MCF 10A (cell line): ENCODE results near the gene SCGB3A2. TPM values are rescaled to one million over a fixed set of nuclear protein-coding genes. Genes with fewer than 3 reads are reported as not detected.

Experiments
- BruUV-seq: library from RNA; stranded (reverse); fragments of 400-500 nt; replicated peaks from 2 replicates; lab custom pipeline; 2021; lab: Mats Ljungman, UMichigan
- CTCF ChIA-PET: fragments of 300-600 bp; sonication (Branson Sonifier 250); formaldehyde crosslinking; extraction: SDS; loops from one replicate; lab custom pipeline; 2021; ENCODE audit warnings: antibody characterized with exemption, inconsistent platforms; lab: Yijun Ruan, JAX
- POLR2A ChIA-PET: fragments of 300-600, 350-650 bp; sonication (Branson Sonifier 250); formaldehyde crosslinking; extraction: SDS; loops from one replicate; lab custom pipeline; 2020; ENCODE audit warnings: antibody characterized with exemption, inconsistent platforms; lab: Yijun Ruan, JAX
- DNase-seq: peaks from one replicate; pipeline ENCODE4 v3.0.0-alpha.2; 2018; ENCODE audit not compliant: unreplicated experiment
- H3K27ac Mint-ChIP-seq: one replicate; pipeline ENCODE4 v1.8.0; 2022; ENCODE audit warnings: mild to moderate bottlenecking, low read depth, mixed read lengths; ENCODE audit not compliant: unreplicated experiment
- H3K27me3 Mint-ChIP-seq: one replicate; pipeline ENCODE4 v1.8.0; 2022; ENCODE audit warnings: mixed read lengths; ENCODE audit not compliant: insufficient read depth, unreplicated experiment
- H3K36me3 Mint-ChIP-seq: one replicate; pipeline ENCODE4 v1.8.0; 2022; ENCODE audit warnings: mild to moderate bottlenecking, moderate library complexity, mixed read lengths; ENCODE audit not compliant: insufficient read depth, unreplicated experiment
- H3K4me1 Mint-ChIP-seq: one replicate; pipeline ENCODE4 v1.8.0; 2022; ENCODE audit warnings: mixed read lengths; ENCODE audit not compliant: insufficient read depth, unreplicated experiment
- H3K4me3 Mint-ChIP-seq: one replicate; pipeline ENCODE4 v1.8.0; 2022; ENCODE audit warnings: mild to moderate bottlenecking, moderate library complexity, mixed read lengths; ENCODE audit not compliant: unreplicated experiment
- H3K9me3 Mint-ChIP-seq: one replicate; pipeline ENCODE4 v1.8.0; 2022; ENCODE audit warnings: mixed read lengths; ENCODE audit not compliant: unreplicated experiment
- CTCF ChIP-seq: fragments of 200-600 bp; IDR thresholded peaks from one replicate; pipeline ENCODE4 v1.8.0; 2022; ENCODE audit warnings: antibody characterized with exemption, mild to moderate bottlenecking; ENCODE audit not compliant: unreplicated experiment
- intact Hi-C: fragments of 100-400 bp; cut with micrococcal nuclease; formaldehyde crosslinking; loops from 2 replicates; pipeline ENCODE4 v1.14.1; 2022
- total RNA-seq: library from RNA; stranded (reverse); gene quantifications from 2 replicates; pipeline ENCODE4 v1.2.3, GENCODE V29; 2022

Gene SCGB3A2
- total RNA-seq, 1 experiment from 2014 or later: not detected

GRCh38 chr5:147857302-147858129, 21.0 kb upstream of the SCGB3A2 start:
- BruUV-seq: no TSS peak
- peak; percentile 80 for DNase-seq
- Mint-ChIP-seq H3K27me3 (no peaks in the 10 kb centered on the region), H3K4me3 (no peak overlapping the region), H3K36me3 (no peaks in the 10 kb centered on the region), H3K4me1 (no peaks in the 10 kb centered on the region), H3K27ac (no peak overlapping the region), H3K9me3 (no peaks in the 10 kb centered on the region)
- ChIA-PET POLR2A (interaction anchor here (0.9 to 1.0 kb wide), 3 partner anchors 23 to 77 kb away, joined by 3 to 8 read pairs (median 4); no protein-coding TSS in a partner anchor), CTCF (interaction anchor here (0.5 to 15.2 kb wide), 62 partner anchors 10 to 1467 kb away, joined by 3 to 286 read pairs (median 4); partner anchors contain the start of gene SCGB3A2)
- peak; percentile 76 for TF ChIP-seq CTCF
- intact Hi-C loops: loop anchor here (1.0 to 5.0 kb wide), 6 partner anchors 30 to 515 kb away; no protein-coding TSS in a partner anchor

- intact Hi-C loops: loop anchor here (5.0 kb wide), 3 partner anchors 249 to 514 kb away; no protein-coding TSS in a partner anchor
- Mint-ChIP-seq H3K4me3 (no peak overlapping the region), H3K36me3 (no peaks in the 10 kb centered on the region), H3K27ac (no peak overlapping the region), H3K4me1 (no peaks in the 10 kb centered on the region), H3K9me3 (no peaks in the 10 kb centered on the region), H3K27me3 (no peaks in the 10 kb centered on the region)
- TF ChIP-seq CTCF: no peak
- no TSS peak for BruUV-seq
- ChIA-PET CTCF (interaction anchor here (0.5 to 15.2 kb wide), 30 partner anchors 9 to 1466 kb away, joined by 3 to 286 read pairs (median 6); partner anchors contain the start of gene SCGB3A2), POLR2A (interaction anchor here (0.6 to 0.9 kb wide), 2 partner anchors 22 to 137 kb away, joined by 3 read pairs; no protein-coding TSS in a partner anchor)
- DNase-seq: no peak
Measured at GRCh38 chr5:147858565-147858964, 19.9 kb upstream of the SCGB3A2 start.

- intact Hi-C loops: loop anchor here (5.0 kb wide), 3 partner anchors 247 to 512 kb away; no protein-coding TSS in a partner anchor
- BruUV-seq: no TSS peak
- no peaks in the 10 kb centered on the region for H3K9me3 Mint-ChIP-seq
- no peak overlapping the region for H3K4me3 Mint-ChIP-seq
- H3K27ac Mint-ChIP-seq: no peak overlapping the region
- ChIA-PET POLR2A (interaction anchor here (0.7 kb wide), 1 partner anchor 276 kb away, joined by 3 read pairs; no protein-coding TSS in a partner anchor), CTCF (interaction anchor here (0.7 to 15.2 kb wide), 12 partner anchors 14 to 298 kb away, joined by 3 to 286 read pairs (median 6); partner anchors contain the start of gene SCGB3A2)
- no peaks in the 10 kb centered on the region for H3K4me1 Mint-ChIP-seq
- no peaks in the 10 kb centered on the region for H3K27me3 Mint-ChIP-seq
- no peak for TF ChIP-seq CTCF
- H3K36me3 Mint-ChIP-seq: no peaks in the 10 kb centered on the region
- DNase-seq: no peak
Measured at GRCh38 chr5:147859962-147860640, 18.4 kb upstream of the SCGB3A2 start.
